Natural killer cell (primary cell): Measurements from ENCODE around the gene CD48. TPM values are rescaled to one million over a fixed set of nuclear protein-coding genes. Genes with fewer than 3 reads are reported as not detected.

Experiments used
- ATAC-seq, 3 donors: fragments of 150-1000 bp in 2 of 3; fragments of 200-7000 bp in 1 of 3; cut with Tn5 transposase; 1 replicate in 1 of 3; 2 replicates in 2 of 3; pipeline ENCODE4 v1.10.0; 2021; ENCODE audit warnings: mild to moderate bottlenecking in 2 of 3, moderate library complexity in 2 of 3
- DNase-seq, 2 donors: peaks; one replicate each; pipeline versions ENCODE4 v3.0.0 to v3.0.0-alpha.2; 2013 to 2021; ENCODE audit warnings: mixed read lengths in 1 of 2
- H3K27ac ChIP-seq: one replicate; pipeline ENCODE4 v1.5.1; 2013; ENCODE audit warnings: mild to moderate bottlenecking, low read length
- H3K27me3 ChIP-seq: one replicate; pipeline ENCODE4 v1.6.1; 2013; ENCODE audit warnings: low read length; ENCODE audit not compliant: control insufficient read depth, insufficient read depth
- H3K36me3 ChIP-seq: one replicate; pipeline ENCODE4 v1.6.1; 2013; ENCODE audit warnings: low read length; ENCODE audit not compliant: control insufficient read depth, insufficient read depth
- H3K4me1 ChIP-seq: one replicate; pipeline ENCODE4 v1.6.1; 2013; ENCODE audit warnings: low read length; ENCODE audit not compliant: control insufficient read depth, insufficient read depth
- H3K4me3 ChIP-seq: one replicate; pipeline ENCODE4 v1.5.1; 2013; ENCODE audit warnings: low read length
- H3K9me3 ChIP-seq: one replicate; pipeline ENCODE4 v1.6.1; 2013; ENCODE audit warnings: low read length; ENCODE audit not compliant: control insufficient read depth, insufficient read depth
- H3K27ac Mint-ChIP-seq, 2 donors: one replicate each; pipeline ENCODE4 v1.8.0; 2022; ENCODE audit warnings: mild to moderate bottlenecking in 2 of 2, mixed read lengths in 2 of 2, moderate library complexity in 1 of 2
- H3K27me3 Mint-ChIP-seq, 2 donors: one replicate each; pipeline ENCODE4 v1.8.0; 2022; ENCODE audit warnings: low read depth in 2 of 2, mixed read lengths in 2 of 2
- H3K36me3 Mint-ChIP-seq: one replicate; pipeline ENCODE4 v1.8.0; 2022; ENCODE audit warnings: mixed read lengths
- H3K4me1 Mint-ChIP-seq, 2 donors: one replicate each; pipeline ENCODE4 v1.8.0; 2022; ENCODE audit warnings: mixed read lengths in 2 of 2
- H3K4me3 Mint-ChIP-seq: one replicate; pipeline ENCODE4 v1.8.0; 2022; ENCODE audit warnings: mild to moderate bottlenecking, moderate library complexity, mixed read lengths
- H3K9me3 Mint-ChIP-seq, 2 donors: one replicate each; pipeline ENCODE4 v1.8.0; 2022; ENCODE audit warnings: mixed read lengths in 2 of 2
- WGBS: methylation state at CpG from one replicate; pipeline ENCODE4 v1.1.7; 2013; ENCODE audit warnings: missing lambda C conversion rate; ENCODE audit not compliant: insufficient coverage; 5-methylcytosine and 5-hydroxymethylcytosine counted together
- intact Hi-C: fragments of 100-400 bp; cut with micrococcal nuclease; formaldehyde crosslinking; loops from one replicate; pipeline ENCODE4 v1.14.2; 2022
- total RNA-seq, 4 donors: library from RNA; stranded (reverse); fragments of 120-200 nt in 1 of 4; gene quantifications; one replicate each; pipeline versions ENCODE4 v1.2.3 to v1.2.4, GENCODE V29; 2013 to 2022
- TF ChIP-seq, protein P1 (sequence below): fragments of 200-600 bp; IDR thresholded peaks from one replicate; pipeline ENCODE4 v1.8.0; 2022; ENCODE audit warnings: antibody characterized with exemption

CD48 gene
- total RNA-seq, 3 donors from 2014 or later (not counting 1 experiment from before 2014, with no cell fraction given) = 213 to 249 (median 223) TPM

DNA sequence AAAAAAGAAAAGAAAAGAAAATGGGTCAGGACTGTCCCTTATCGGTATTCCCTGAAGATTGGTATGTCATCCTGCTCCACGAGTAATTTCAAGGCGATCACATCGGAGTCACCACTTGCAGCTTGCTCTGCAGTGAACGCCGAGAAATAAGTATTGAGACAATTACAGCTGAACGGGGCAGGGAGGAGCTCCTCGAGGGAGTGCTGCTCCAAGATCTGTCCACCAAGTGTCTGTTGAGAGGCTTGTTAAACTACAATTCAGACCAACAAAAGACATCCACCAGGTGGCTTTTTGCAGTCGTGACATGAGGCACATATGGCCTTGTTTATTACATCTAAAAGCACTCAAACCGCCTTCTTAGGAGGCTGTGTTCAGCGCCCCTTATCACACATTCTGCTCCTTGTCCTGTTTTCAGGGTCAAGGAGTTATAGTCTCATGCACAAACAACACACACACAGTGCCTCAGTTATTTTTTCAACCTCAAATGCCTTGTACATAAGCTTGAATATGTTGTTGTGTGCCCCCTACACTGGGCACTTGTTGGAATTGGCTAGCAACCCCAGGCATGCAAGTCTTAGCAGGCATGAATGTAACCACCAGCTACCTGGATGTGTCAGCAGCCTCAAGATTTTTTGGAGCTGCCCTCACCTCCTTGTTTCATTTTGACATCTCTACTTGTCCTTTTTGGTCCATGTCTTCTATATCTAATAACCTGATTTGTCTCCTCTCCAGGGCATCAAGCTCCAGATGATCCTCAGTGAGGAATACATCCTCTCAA is 13.0 kb upstream of the CD48 start:
- H3K36me3 ChIP-seq = no peaks in the 10 kb centered on the region
- WGBS = 90% methylated on average over 11 of the region's 11 CpGs
- Mint-ChIP-seq H3K4me1 (peaks cover 17 to 22% of the 10 kb centered on the region in 2 donors), H3K27ac (no peak overlapping the region), H3K36me3 (no peaks in the 10 kb centered on the region), H3K9me3 (no peaks in the 10 kb centered on the region), H3K27me3 (no peaks in the 10 kb centered on the region), H3K4me3 (no peak overlapping the region)
- ATAC-seq = no peak
- H3K27me3 ChIP-seq = no peaks in the 10 kb centered on the region
- no peaks in the 10 kb centered on the region for H3K9me3 ChIP-seq
- H3K27ac ChIP-seq = no peak overlapping the region
- H3K4me3 ChIP-seq = no peak overlapping the region
- TF ChIP-seq, protein P1, sequence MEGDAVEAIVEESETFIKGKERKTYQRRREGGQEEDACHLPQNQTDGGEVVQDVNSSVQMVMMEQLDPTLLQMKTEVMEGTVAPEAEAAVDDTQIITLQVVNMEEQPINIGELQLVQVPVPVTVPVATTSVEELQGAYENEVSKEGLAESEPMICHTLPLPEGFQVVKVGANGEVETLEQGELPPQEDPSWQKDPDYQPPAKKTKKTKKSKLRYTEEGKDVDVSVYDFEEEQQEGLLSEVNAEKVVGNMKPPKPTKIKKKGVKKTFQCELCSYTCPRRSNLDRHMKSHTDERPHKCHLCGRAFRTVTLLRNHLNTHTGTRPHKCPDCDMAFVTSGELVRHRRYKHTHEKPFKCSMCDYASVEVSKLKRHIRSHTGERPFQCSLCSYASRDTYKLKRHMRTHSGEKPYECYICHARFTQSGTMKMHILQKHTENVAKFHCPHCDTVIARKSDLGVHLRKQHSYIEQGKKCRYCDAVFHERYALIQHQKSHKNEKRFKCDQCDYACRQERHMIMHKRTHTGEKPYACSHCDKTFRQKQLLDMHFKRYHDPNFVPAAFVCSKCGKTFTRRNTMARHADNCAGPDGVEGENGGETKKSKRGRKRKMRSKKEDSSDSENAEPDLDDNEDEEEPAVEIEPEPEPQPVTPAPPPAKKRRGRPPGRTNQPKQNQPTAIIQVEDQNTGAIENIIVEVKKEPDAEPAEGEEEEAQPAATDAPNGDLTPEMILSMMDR = no peak
- intact Hi-C loops = no loop called here
- no peak for DNase-seq
- H3K4me1 ChIP-seq = peaks cover 14% of the 10 kb centered on the region

DNA sequence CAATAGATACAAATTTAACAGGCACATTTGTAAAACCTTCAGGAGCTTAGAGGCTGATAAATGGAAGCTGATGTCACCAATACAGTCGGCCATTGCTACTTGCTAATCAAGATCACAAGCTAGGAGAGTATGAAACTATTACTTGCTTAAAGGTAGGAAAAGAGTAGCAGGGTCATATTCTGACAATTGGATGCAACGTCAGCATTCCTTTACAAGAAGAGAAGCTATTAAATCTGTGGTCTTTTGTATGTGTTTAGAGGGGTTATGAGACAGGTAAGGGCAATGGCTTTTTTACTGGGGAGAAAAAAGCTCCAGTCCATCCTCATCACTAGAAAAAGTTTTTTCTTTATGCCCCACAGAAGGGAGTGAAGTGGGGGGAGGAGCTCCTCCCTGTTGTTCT is 11.7 kb upstream of the CD48 start:
- Mint-ChIP-seq H3K27me3 (no peaks in the 10 kb centered on the region), H3K4me3 (no peak overlapping the region), H3K27ac (peak overlapping the region; percentile 47 to 88), H3K4me1 (peaks cover 17 to 22% of the 10 kb centered on the region in 2 donors), H3K9me3 (no peaks in the 10 kb centered on the region), H3K36me3 (no peaks in the 10 kb centered on the region)
- Histone ChIP-seq H3K4me3 (no peak overlapping the region), H3K27me3 (no peaks in the 10 kb centered on the region), H3K9me3 (no peaks in the 10 kb centered on the region), H3K36me3 (no peaks in the 10 kb centered on the region), H3K27ac (no peak overlapping the region), H3K4me1 (peaks cover 14% of the 10 kb centered on the region)
- DNase-seq (no peak), ATAC-seq (no peak)
- 94% methylated on average over 2 of the region's 2 CpGs for WGBS
- TF ChIP-seq, protein P1 = no peak
- intact Hi-C loops = no loop called here

DNA sequence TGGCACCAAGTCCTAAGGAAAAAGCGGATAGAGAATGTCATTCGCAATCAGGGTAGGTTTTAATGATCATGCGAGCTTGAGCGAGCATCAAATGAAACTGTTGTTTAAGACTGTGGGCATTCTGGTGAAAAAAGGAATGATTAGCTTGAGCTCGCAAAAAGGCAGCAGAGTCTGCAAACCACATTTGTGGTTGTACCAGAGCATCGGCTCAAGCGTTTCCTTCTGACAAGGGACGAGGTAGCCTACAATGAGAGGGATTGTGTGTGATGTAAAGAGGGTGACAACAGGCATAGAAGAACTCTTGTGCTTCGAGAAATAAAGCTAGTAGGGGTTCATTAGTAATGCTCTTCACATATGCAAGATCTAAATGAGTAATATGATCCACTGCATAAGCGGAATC is 11.1 kb upstream of the CD48 start:
- TF ChIP-seq, protein P1 = no peak
- H3K4me3 ChIP-seq = no peak overlapping the region
- ATAC-seq (peak; percentile 52 to 67 (median 56)), DNase-seq (peak in 1 of 2 donors; percentile 55)
- H3K27me3 Mint-ChIP-seq = peaks cover 0 to under 1% of the 10 kb centered on the region in 2 donors
- H3K4me3 Mint-ChIP-seq = peak overlapping the region; percentile 59
- H3K36me3 Mint-ChIP-seq = no peaks in the 10 kb centered on the region
- peak overlapping the region; percentile 8 for H3K27ac ChIP-seq
- peaks cover 17 to 24% of the 10 kb centered on the region in 2 donors for H3K4me1 Mint-ChIP-seq
- no peaks in the 10 kb centered on the region for H3K9me3 ChIP-seq
- no peaks in the 10 kb centered on the region for H3K27me3 ChIP-seq
- intact Hi-C loops = no loop called here
- H3K36me3 ChIP-seq = no peaks in the 10 kb centered on the region
- peak overlapping the region; percentile 47 to 88 for H3K27ac Mint-ChIP-seq
- no peaks in the 10 kb centered on the region for H3K9me3 Mint-ChIP-seq
- WGBS = 28% methylated on average over 9 of the region's 10 CpGs
- peaks cover 14% of the 10 kb centered on the region for H3K4me1 ChIP-seq

DNA sequence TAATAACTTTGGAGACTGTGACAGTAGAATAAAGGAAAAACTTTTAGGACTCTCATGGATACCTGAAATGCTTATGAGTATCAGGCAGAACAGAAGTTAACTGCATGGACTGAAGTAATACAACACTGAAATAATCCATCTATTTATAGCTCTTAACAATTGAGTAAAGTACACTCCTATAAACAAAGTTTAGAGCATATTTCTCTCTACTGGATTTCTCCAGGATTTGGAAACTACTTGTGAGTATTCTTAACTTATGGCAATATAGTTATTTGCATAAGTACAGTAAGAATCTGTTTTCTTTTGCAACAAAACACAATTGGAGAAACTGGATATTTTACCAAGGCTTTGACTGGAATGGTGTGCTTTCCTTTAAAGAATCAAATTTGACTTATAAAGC is 9.9 kb upstream of the CD48 start:
- H3K4me3 ChIP-seq = no peak overlapping the region
- no peak for ATAC-seq
- Mint-ChIP-seq H3K36me3 (no peaks in the 10 kb centered on the region), H3K9me3 (no peaks in the 10 kb centered on the region), H3K4me1 (peaks cover 17 to 28% of the 10 kb centered on the region in 2 donors), H3K27me3 (peaks cover 0 to 2% of the 10 kb centered on the region in 2 donors), H3K4me3 (no peak overlapping the region), H3K27ac (no peak overlapping the region)
- H3K36me3 ChIP-seq = no peaks in the 10 kb centered on the region
- DNase-seq = no peak
- intact Hi-C loops = no loop called here
- H3K4me1 ChIP-seq = peaks cover 6% of the 10 kb centered on the region
- H3K9me3 ChIP-seq = no peaks in the 10 kb centered on the region
- no peaks in the 10 kb centered on the region for H3K27me3 ChIP-seq
- H3K27ac ChIP-seq = no peak overlapping the region
- TF ChIP-seq, protein P1 = no peak
